ENCODE data around the gene THSD4.

GRCh38 chr15:71691081-71691457 lies 575.8 kb downstream of the THSD4 start:
- TF ChIP-seq EP300 (conservative IDR thresholded peaks at IDR 0.05; ENCODE audit: poor library complexity, severe bottlenecking) = no peak
- no peak for TF ChIP-seq CTCF (IDR thresholded peaks at IDR 0.05; ENCODE audit: poor library complexity, severe bottlenecking)
- no peak for TF ChIP-seq EZH2 (IDR thresholded peaks at IDR 0.05; ENCODE audit: borderline replicate concordance, insufficient read depth, low read length, poor library complexity, severe bottlenecking)
- TF ChIP-seq SMC3 (conservative IDR thresholded peaks at IDR 0.05; ENCODE audit: poor library complexity) = no peak
- TF ChIP-seq POLR2AphosphoS5 (IDR thresholded peaks at IDR 0.05) = no peak
- no peak for TF ChIP-seq REST (IDR thresholded peaks at IDR 0.05; ENCODE audit: borderline replicate concordance)
- TF ChIP-seq RAD21 (conservative IDR thresholded peaks at IDR 0.05) = no peak
- no peak for TF ChIP-seq TAF1 (IDR thresholded peaks at IDR 0.05; ENCODE audit: low read depth)

All from neural cell (in vitro differentiated cells).